CD4-positive, alpha-beta T cell treated with Interleukin-21 for 1 hour (primary cell): ENCODE results near the gene EEIG1.

Source experiments
- DNase-seq: peaks from one replicate; pipeline ENCODE4 v3.0.0-alpha.2; 2020

Gene EEIG1

GRCh38 chr9:127999461-127999860 lies 18.7 kb upstream of the EEIG1 start:
- no peak for DNase-seq

GRCh38 chr9:127993721-127994120 lies 12.9 kb upstream of the EEIG1 start:
- no peak for DNase-seq

GRCh38 chr9:127991757-127992274 lies 11.0 kb upstream of the EEIG1 start:
- DNase-seq, result no peak

GRCh38 chr9:127991017-127991756 lies 10.4 kb upstream of the EEIG1 start:
- no peak for DNase-seq

- no peak for DNase-seq
These were observed 9.8 kb upstream of the EEIG1 start for GRCh38 chr9:127990554-127990953.

GRCh38 chr9:127989094-127989493 lies 8.3 kb upstream of the EEIG1 start:
- DNase-seq, result no peak

GRCh38 chr9:127987103-127987614 lies 6.4 kb upstream of the EEIG1 start:
- no peak for DNase-seq

- DNase-seq, result no peak
These were observed 4.2 kb upstream of the EEIG1 start for GRCh38 chr9:127985011-127985410.

- no peak for DNase-seq
These were observed 3.1 kb upstream of the EEIG1 start for GRCh38 chr9:127983847-127984289.

- DNase-seq, result no peak
These were observed 2.1 kb upstream of the EEIG1 start for GRCh38 chr9:127982912-127983311.

GRCh38 chr9:127981559-127982121 lies 851 bp upstream of the EEIG1 start:
- DNase-seq, result no peak

- DNase-seq, result peak; percentile 59
These were observed 606 bp downstream of the EEIG1 start for GRCh38 chr9:127980060-127980705.

- DNase-seq, result no peak
These were observed 1.3 kb downstream of the EEIG1 start for GRCh38 chr9:127979333-127980059.

GRCh38 chr9:127979015-127979332 lies 1.8 kb downstream of the EEIG1 start:
- no peak for DNase-seq

- DNase-seq, result no peak
These were observed 2.7 kb downstream of the EEIG1 start for GRCh38 chr9:127977884-127978647.

GRCh38 chr9:127977009-127977883 lies 3.5 kb downstream of the EEIG1 start:
- DNase-seq, result peak; percentile 15

GRCh38 chr9:127976498-127976897 lies 4.3 kb downstream of the EEIG1 start:
- DNase-seq, result peak; percentile 68

- DNase-seq, result no peak
These were observed 5.1 kb downstream of the EEIG1 start for GRCh38 chr9:127975376-127976315.

GRCh38 chr9:127974769-127975261 lies 6.0 kb downstream of the EEIG1 start:
- DNase-seq, result no peak
